ENCODE data around the gene ELAC1.

Gene ELAC1

GRCh38 chr18:51028201-51028805, 60.5 kb downstream of the ELAC1 start:
- Histone ChIP-seq H3K4me3 (ENCODE audit: low read depth, low read length) (no peak overlapping the region), H3K9me3 (no peaks in the 10 kb centered on the region), H3K36me3 (no peaks in the 10 kb centered on the region), H3K27me3 (no peaks in the 10 kb centered on the region), H3K4me1 (no peaks in the 10 kb centered on the region)
- TF ChIP-seq CTCF (IDR thresholded peaks at IDR 0.05; ENCODE audit: low read depth, low read length) = no peak
- no peak for DNase-seq

- Histone ChIP-seq H3K9me3 (no peaks in the 10 kb centered on the region), H3K27me3 (no peaks in the 10 kb centered on the region), H3K4me1 (no peaks in the 10 kb centered on the region), H3K36me3 (no peaks in the 10 kb centered on the region), H3K4me3 (ENCODE audit: low read depth, low read length) (peak overlapping the region; percentile 65)
- peak; percentile 10 for DNase-seq
- TF ChIP-seq CTCF (IDR thresholded peaks at IDR 0.05; ENCODE audit: low read depth, low read length) = no peak
Measured at GRCh38 chr18:51029378-51029693, 61.5 kb downstream of the ELAC1 start.

- Histone ChIP-seq H3K4me1 (no peaks in the 10 kb centered on the region), H3K27me3 (no peaks in the 10 kb centered on the region), H3K36me3 (no peaks in the 10 kb centered on the region), H3K9me3 (no peaks in the 10 kb centered on the region), H3K4me3 (ENCODE audit: low read depth, low read length) (peak within 1 kb of the TSS; percentile 83)
- DNase-seq = peak; percentile 91
- TF ChIP-seq CTCF (IDR thresholded peaks at IDR 0.05; ENCODE audit: low read depth, low read length) = no peak
Measured at GRCh38 chr18:51029694-51030536, 62.1 kb downstream of the ELAC1 start, which contains the start of gene SMAD4. SMAD4 (plus strand) TSS chr18:51030213; CDS start chr18:51047047, 16,834 bp downstream.

- Histone ChIP-seq H3K27me3 (no peaks in the 10 kb centered on the region), H3K4me1 (no peaks in the 10 kb centered on the region), H3K9me3 (no peaks in the 10 kb centered on the region), H3K4me3 (ENCODE audit: low read depth, low read length) (peak overlapping the region; percentile 83), H3K36me3 (no peaks in the 10 kb centered on the region)
- DNase-seq = peak; percentile 65
- TF ChIP-seq CTCF (IDR thresholded peaks at IDR 0.05; ENCODE audit: low read depth, low read length) = no peak
Measured at GRCh38 chr18:51030537-51031258, 62.9 kb downstream of the ELAC1 start.

GRCh38 chr18:51032193-51032592, 64.4 kb downstream of the ELAC1 start:
- H3K4me3 ChIP-seq (ENCODE audit: low read depth, low read length) = peak overlapping the region; percentile 83
- no peaks in the 10 kb centered on the region for H3K27me3 ChIP-seq
- no peak for DNase-seq
- no peaks in the 10 kb centered on the region for H3K9me3 ChIP-seq
- H3K36me3 ChIP-seq = no peaks in the 10 kb centered on the region
- no peak for TF ChIP-seq CTCF (IDR thresholded peaks at IDR 0.05; ENCODE audit: low read depth, low read length)
- no peaks in the 10 kb centered on the region for H3K4me1 ChIP-seq
